DMS53 (cell line): ENCODE data around the gene DLGAP1.
A peak's percentile ranks its signal among the peaks of the same experiment; 100 is the strongest.

Source experiments
- DNase-seq: peaks from one replicate; lab custom pipeline; 2025; lab: John Stamatoyannopoulos, UW

Gene DLGAP1

GRCh38 chr18:3691705-3692104, 763.4 kb downstream of the DLGAP1 start:
- DNase-seq: peak; percentile 57

DNA sequence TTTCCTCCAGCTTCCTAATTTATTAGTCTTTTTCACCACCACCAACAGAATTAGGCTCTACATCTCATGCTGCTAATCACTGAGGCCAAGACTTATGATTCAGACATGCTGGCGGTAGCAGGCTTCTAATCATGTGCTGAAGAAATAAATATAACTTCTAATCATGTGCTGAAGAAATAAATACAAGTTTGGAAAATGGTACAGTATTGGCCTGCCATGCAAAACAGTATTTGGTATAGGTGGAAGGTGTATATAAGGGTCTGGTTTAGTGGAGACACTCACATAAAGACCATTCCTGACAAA, 764.4 kb downstream of the DLGAP1 start:
- no peak for DNase-seq

GRCh38 chr18:3689986-3690763, 764.9 kb downstream of the DLGAP1 start:
- no peak for DNase-seq

GRCh38 chr18:3689091-3689490, 766.0 kb downstream of the DLGAP1 start:
- no peak for DNase-seq

GRCh38 chr18:3688690-3689089, 766.4 kb downstream of the DLGAP1 start:
- DNase-seq: peak; percentile 80

DNA sequence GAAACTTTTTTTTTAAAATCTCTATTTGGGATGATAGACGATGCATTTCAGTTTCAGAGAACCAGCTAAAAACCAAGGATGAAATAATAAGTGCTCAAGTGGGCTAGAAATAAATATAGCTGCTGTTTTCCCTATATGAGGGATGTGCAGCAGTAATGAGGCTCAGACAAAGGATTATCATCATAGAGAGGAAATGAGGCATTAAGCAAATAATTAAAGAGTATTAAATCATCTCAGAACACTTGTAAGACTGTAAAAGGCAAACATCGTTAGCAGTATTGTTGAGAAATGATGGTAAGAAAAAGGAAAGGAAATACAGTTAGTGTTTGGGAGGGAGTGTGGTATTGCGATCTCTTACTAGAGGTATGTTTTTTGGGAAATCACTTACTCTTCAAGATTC, 771.6 kb downstream of the DLGAP1 start:
- peak; percentile 40 for DNase-seq

DNA sequence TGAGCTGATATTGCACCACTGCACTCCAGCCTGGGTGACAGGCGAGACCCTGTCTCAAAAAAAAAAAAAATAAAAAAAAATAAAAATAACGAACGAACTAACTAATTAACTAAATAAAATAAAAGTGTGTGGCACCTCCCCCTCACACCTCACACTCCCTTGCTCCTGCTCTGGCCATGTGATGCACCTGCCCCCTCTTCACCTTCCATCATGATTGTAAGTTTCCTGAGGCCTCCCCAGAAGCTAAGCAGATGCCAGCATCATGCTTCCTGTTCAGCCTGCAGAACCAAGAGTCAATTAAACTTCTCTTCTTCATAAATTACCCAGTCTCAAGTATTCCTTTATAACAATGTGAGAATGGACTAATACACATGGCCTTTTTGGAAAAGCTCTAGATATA, 773.0 kb downstream of the DLGAP1 start:
- DNase-seq: no peak

GRCh38 chr18:3679241-3679640, 775.9 kb downstream of the DLGAP1 start:
- no peak for DNase-seq

DNA sequence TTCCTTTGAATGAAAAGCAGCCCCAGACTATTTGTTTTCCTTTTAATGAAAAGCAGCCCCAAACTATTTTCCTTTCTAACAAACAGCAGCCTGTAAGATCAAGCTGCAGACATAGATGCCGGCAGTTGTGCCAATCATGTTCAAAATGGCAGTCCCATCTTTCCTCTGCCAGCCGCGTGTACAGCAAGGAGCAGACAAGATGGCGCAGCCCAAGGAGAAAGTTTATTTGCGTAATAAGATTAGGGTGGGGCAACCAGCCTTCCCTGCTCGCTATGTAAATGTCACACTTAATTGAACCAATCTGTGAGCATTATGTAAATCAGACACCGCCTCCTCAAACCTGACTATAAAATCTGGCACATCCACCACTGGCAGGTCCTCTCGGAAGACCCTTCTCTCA, 779.1 kb downstream of the DLGAP1 start:
- peak; percentile 43 for DNase-seq

GRCh38 chr18:3675446-3675845, 779.7 kb downstream of the DLGAP1 start:
- peak; percentile 93 for DNase-seq

- peak; percentile 99 for DNase-seq
Observed at GRCh38 chr18:3671176-3671575, 783.9 kb downstream of the DLGAP1 start.

- DNase-seq: no peak
Observed at GRCh38 chr18:3669376-3669775, 785.7 kb downstream of the DLGAP1 start.

DNA sequence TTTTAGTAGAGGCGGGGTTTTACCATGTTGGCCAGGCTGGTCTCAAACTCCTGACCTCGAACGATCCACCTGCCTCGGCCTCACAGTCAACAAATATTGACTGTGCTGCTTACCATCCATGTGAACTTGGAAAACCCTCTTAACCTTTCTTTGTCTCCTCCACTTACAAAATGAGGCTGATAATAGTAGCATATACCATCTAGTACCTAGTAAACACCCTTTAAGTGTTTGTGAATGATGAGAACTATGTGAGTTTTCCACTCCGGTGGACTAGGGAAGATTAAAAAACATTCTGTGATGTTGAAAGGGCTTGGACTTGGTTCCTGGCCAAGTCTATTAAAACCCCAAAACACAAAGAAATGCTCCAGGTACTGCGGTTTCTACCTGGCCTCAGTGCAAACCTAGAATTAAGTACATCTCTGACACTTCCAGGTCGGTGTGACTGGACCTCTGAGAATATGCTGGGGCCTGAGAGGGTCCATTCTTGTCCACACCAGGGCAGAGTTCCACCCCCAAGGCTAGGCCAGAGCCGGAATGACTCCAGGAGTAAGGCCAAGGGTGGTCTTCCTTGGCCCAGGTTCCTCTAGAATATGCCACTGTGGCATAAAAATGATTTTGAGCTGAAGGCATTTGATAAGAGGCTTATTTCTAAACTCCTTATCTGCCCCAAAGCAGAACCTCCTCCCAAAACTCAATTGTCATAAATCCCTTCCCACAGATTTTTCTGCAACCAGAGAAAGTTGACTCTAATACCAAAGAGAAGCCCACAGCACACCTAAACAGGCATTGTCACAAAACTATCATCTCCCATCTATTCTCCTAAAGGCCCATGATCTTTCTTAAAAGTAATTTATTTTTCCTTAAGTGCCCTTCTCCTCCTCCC, 787.6 kb downstream of the DLGAP1 start:
- DNase-seq: peak; percentile 96

- DNase-seq: no peak
Observed at GRCh38 chr18:3666526-3667254, 788.4 kb downstream of the DLGAP1 start.

GRCh38 chr18:3665780-3666525, 789.2 kb downstream of the DLGAP1 start:
- peak; percentile 99 for DNase-seq

- no peak for DNase-seq
Observed at GRCh38 chr18:3665204-3665603, 789.9 kb downstream of the DLGAP1 start.

- DNase-seq: peak; percentile 87
Observed at GRCh38 chr18:3664563-3665178, 790.4 kb downstream of the DLGAP1 start.

GRCh38 chr18:3663870-3664512, 791.1 kb downstream of the DLGAP1 start:
- peak; percentile 87 for DNase-seq

GRCh38 chr18:3661989-3662388, 793.1 kb downstream of the DLGAP1 start:
- DNase-seq: no peak

- DNase-seq: no peak
Observed at GRCh38 chr18:3660739-3661515, 794.2 kb downstream of the DLGAP1 start.
